A673 (cell line): ENCODE results near the gene AGAP1. TPM values are rescaled to one million over a fixed set of nuclear protein-coding genes. Genes with fewer than 3 reads are reported as not detected.

Experiments used
- BruUV-seq: library from RNA; stranded (reverse); fragments of 400-500 nt; replicated peaks from 2 replicates; lab custom pipeline; 2021; lab: Mats Ljungman, UMichigan
- CTCF ChIA-PET: fragments of 300-600 bp; sonication (Branson Sonifier 250); formaldehyde crosslinking; loops from one replicate; lab custom pipeline; 2022; ENCODE audit warnings: antibody characterized with exemption; lab: Charles Lee
- POLR2A ChIA-PET: fragments of 300-600 bp; sonication (Branson Sonifier 250); formaldehyde crosslinking; loops from one replicate; lab custom pipeline; 2022; ENCODE audit warnings: antibody characterized with exemption; ENCODE audit not compliant: low non-redundant PET; lab: Charles Lee
- DNase-seq: peaks from one replicate; pipeline ENCODE4 v3.0.0-alpha.2; 2015; ENCODE audit warnings: low spot score
- H3K27ac ChIP-seq: fragments of 200-600 bp; sonication (generic); 2 replicates; pipeline ENCODE4 v1.5.1; 2016; ENCODE audit warnings: mixed run types, low read depth, mild to moderate bottlenecking, mixed read lengths, antibody characterized with exemption, low read length; ENCODE audit not compliant: poor library complexity, severe bottlenecking
- H3K27me3 ChIP-seq: fragments of 200-600 bp; sonication (generic); replicated peaks from 2 replicates; pipeline ENCODE4 v1.6.1; 2017; ENCODE audit warnings: mixed run types, low read depth, mild to moderate bottlenecking, mixed read lengths, antibody characterized with exemption, low read length; ENCODE audit not compliant: insufficient read depth, poor library complexity
- H3K36me3 ChIP-seq: fragments of 200-600 bp; sonication (generic); 2 replicates; pipeline ENCODE4 v1.6.1; 2016; ENCODE audit warnings: mixed run types, mild to moderate bottlenecking, mixed read lengths, antibody characterized with exemption, low read length; ENCODE audit not compliant: insufficient read depth, poor library complexity, severe bottlenecking
- H3K4me1 ChIP-seq: fragments of 200-600 bp; sonication (generic); 2 replicates; pipeline ENCODE4 v1.6.1; 2017; ENCODE audit warnings: mixed run types, mild to moderate bottlenecking, mixed read lengths, antibody characterized with exemption, low read length; ENCODE audit not compliant: insufficient read depth, poor library complexity, severe bottlenecking
- H3K4me3 ChIP-seq: fragments of 200-600 bp; sonication (generic); 2 replicates; pipeline ENCODE4 v1.5.1; 2016; ENCODE audit warnings: low read depth, mixed run types, mild to moderate bottlenecking, mixed read lengths, low read length; ENCODE audit not compliant: poor library complexity, severe bottlenecking
- H3K9me3 ChIP-seq: fragments of 200-600 bp; sonication (generic); 2 replicates; pipeline ENCODE4 v1.6.1; 2016; ENCODE audit warnings: mixed run types, low read depth, mild to moderate bottlenecking, mixed read lengths, antibody characterized with exemption, low read length; ENCODE audit not compliant: poor library complexity, severe bottlenecking
- CTCF ChIP-seq: fragments of 300-800, 200-600 bp; sonication (generic); conservative IDR thresholded peaks from 2 replicates; pipeline ENCODE4 v1.5.1; 2017; ENCODE audit warnings: low read depth, mild to moderate bottlenecking, antibody characterized with exemption, low read length, moderate library complexity, mixed read lengths
- EZH2 ChIP-seq: fragments of 200-600 bp; sonication (generic); IDR thresholded peaks from 2 replicates; pipeline ENCODE4 v1.6.1; 2017; ENCODE audit warnings: borderline replicate concordance, low read depth, mild to moderate bottlenecking, mixed read lengths, antibody characterized with exemption, low read length; ENCODE audit not compliant: poor library complexity, severe bottlenecking
- intact Hi-C: fragments of 100-400 bp; cut with micrococcal nuclease; formaldehyde crosslinking; loops from one replicate; pipeline ENCODE4 v1.10.0; 2022; ENCODE audit not compliant: unreplicated experiment
- total RNA-seq: library from RNA; stranded (reverse); gene quantifications from 2 replicates; pipeline ENCODE4 v1.2.3, GENCODE V29; 2021

AGAP1 gene
- total RNA-seq, 1 experiment from 2014 or later, result 25.3 TPM

GRCh38 chr2:235856151-235856854 is 362.5 kb downstream of the AGAP1 start:
- no peaks in the 10 kb centered on the region for H3K9me3 ChIP-seq
- H3K36me3 ChIP-seq, result no peaks in the 10 kb centered on the region
- TF ChIP-seq EZH2 (no peak), CTCF (no peak)
- intact Hi-C loops, result no loop called here
- no peak overlapping the region for H3K4me3 ChIP-seq
- BruUV-seq, result no TSS peak
- ChIA-PET CTCF (no interaction called here), POLR2A (no interaction called here)
- DNase-seq, result no peak
- peaks cover 38% of the 10 kb centered on the region for H3K4me1 ChIP-seq
- H3K27me3 ChIP-seq, result no peaks in the 10 kb centered on the region
- no peak overlapping the region for H3K27ac ChIP-seq

- ChIA-PET CTCF (no interaction called here), POLR2A (no interaction called here)
- no peak for TF ChIP-seq CTCF
- TF ChIP-seq EZH2, result no peak
- H3K9me3 ChIP-seq, result no peaks in the 10 kb centered on the region
- H3K4me3 ChIP-seq, result no peak overlapping the region
- no TSS peak for BruUV-seq
- intact Hi-C loops, result no loop called here
- no peak overlapping the region for H3K27ac ChIP-seq
- H3K27me3 ChIP-seq, result no peaks in the 10 kb centered on the region
- no peaks in the 10 kb centered on the region for H3K36me3 ChIP-seq
- DNase-seq, result no peak
- H3K4me1 ChIP-seq, result peaks cover 41% of the 10 kb centered on the region
These were observed 363.8 kb downstream of the AGAP1 start for GRCh38 chr2:235857598-235857997.

GRCh38 chr2:235858881-235859280 is 365.0 kb downstream of the AGAP1 start:
- no TSS peak for BruUV-seq
- ChIA-PET CTCF (no interaction called here), POLR2A (no interaction called here)
- DNase-seq, result peak; percentile 35
- Histone ChIP-seq H3K4me3 (no peak overlapping the region), H3K27ac (no peak overlapping the region), H3K9me3 (no peaks in the 10 kb centered on the region), H3K27me3 (no peaks in the 10 kb centered on the region), H3K36me3 (no peaks in the 10 kb centered on the region), H3K4me1 (peaks cover 41% of the 10 kb centered on the region)
- TF ChIP-seq CTCF (no peak), EZH2 (no peak)
- intact Hi-C loops, result no loop called here
